HEK293T (cell line): ENCODE measurements around the gene ZNF329.

Experiments
- CTCF ChIA-PET: fragments of 350-600 bp; formaldehyde crosslinking; extraction: SDS; loops from one replicate; lab custom pipeline; 2021; ENCODE audit warnings: antibody characterized with exemption, inconsistent platforms; lab: Yijun Ruan, JAX
- POLR2A ChIA-PET: fragments of 350-600 bp; formaldehyde crosslinking; extraction: SDS; loops from one replicate; lab custom pipeline; 2020; ENCODE audit warnings: antibody characterized with exemption, inconsistent platforms; lab: Yijun Ruan, JAX
- DNase-seq: peaks from one replicate; pipeline ENCODE4 v3.0.0; 2012; ENCODE audit warnings: mixed read lengths; ENCODE audit errors: extremely low spot score
- ARNT ChIP-seq: fragments of 450-650 bp; IDR thresholded peaks from 2 replicates; pipeline ENCODE4 v1.6.1; 2017; ENCODE audit warnings: mild to moderate bottlenecking
- BHLHE40 ChIP-seq: fragments of 450-650 bp; IDR thresholded peaks from 2 replicates; pipeline ENCODE4 v1.6.1; 2016; ENCODE audit warnings: mild to moderate bottlenecking, moderate library complexity, borderline replicate concordance
- CTBP1 ChIP-seq: fragments of 450-650 bp; IDR thresholded peaks from 2 replicates; pipeline ENCODE4 v1.6.1; 2016; ENCODE audit warnings: borderline replicate concordance
- ELF4 ChIP-seq: fragments of 450-650 bp; IDR thresholded peaks from 2 replicates; pipeline ENCODE4 v1.6.1; 2017; ENCODE audit warnings: antibody characterized with exemption
- FOXA1 ChIP-seq: fragments of 450-650 bp; IDR thresholded peaks from 2 replicates; pipeline ENCODE4 v1.6.1; 2016; ENCODE audit warnings: mild to moderate bottlenecking
- FOXK2 ChIP-seq: fragments of 450-650 bp; IDR thresholded peaks from 2 replicates; pipeline ENCODE4 v1.6.1; 2016; ENCODE audit warnings: mild to moderate bottlenecking
- FOXM1 ChIP-seq: fragments of 450-650 bp; IDR thresholded peaks from 2 replicates; pipeline ENCODE4 v1.6.1; 2017; ENCODE audit warnings: mild to moderate bottlenecking, borderline replicate concordance
- HDGF ChIP-seq: fragments of 450-650 bp; IDR thresholded peaks from 2 replicates; pipeline ENCODE4 v1.6.1; 2017; ENCODE audit warnings: antibody characterized with exemption, borderline replicate concordance
- L3MBTL2 ChIP-seq: fragments of 450-650 bp; conservative IDR thresholded peaks from 2 replicates; pipeline ENCODE4 v1.6.1; 2016; ENCODE audit warnings: mild to moderate bottlenecking
- LEF1 ChIP-seq: fragments of 450-650 bp; IDR thresholded peaks from 2 replicates; pipeline ENCODE4 v1.6.1; 2017; ENCODE audit warnings: mild to moderate bottlenecking, borderline replicate concordance
- NFRKB ChIP-seq: fragments of 450-650 bp; IDR thresholded peaks from 2 replicates; pipeline ENCODE4 v1.6.1; 2016; ENCODE audit warnings: mild to moderate bottlenecking, moderate library complexity
- PKNOX1 ChIP-seq: fragments of 450-650 bp; IDR thresholded peaks from 2 replicates; pipeline ENCODE4 v1.6.1; 2016
- SP1 ChIP-seq: fragments of 450-650 bp; IDR thresholded peaks from 2 replicates; pipeline ENCODE4 v1.6.1; 2017
- SUZ12 ChIP-seq: fragments of 450-650 bp; IDR thresholded peaks from 2 replicates; pipeline ENCODE4 v1.6.1; 2016; ENCODE audit warnings: mild to moderate bottlenecking
- TARDBP ChIP-seq: fragments of 450-650 bp; IDR thresholded peaks from 2 replicates; pipeline ENCODE4 v1.6.1; 2016
- ZNF384 ChIP-seq: fragments of 450-650 bp; IDR thresholded peaks from 2 replicates; pipeline ENCODE4 v1.6.1; 2016

ZNF329 gene

GRCh38 chr19:58181902-58182576 lies 31.4 kb upstream of the ZNF329 start:
- peak; percentile 42 for DNase-seq
- ChIA-PET POLR2A (interaction anchor here (0.6 kb wide), 1 partner anchor 180 kb away, joined by 4 read pairs; the partner anchor contains the start of gene ZNF497), CTCF (no interaction called here)
- no peak for TF ChIP-seq BHLHE40
- no peak for TF ChIP-seq LEF1
- no peak for TF ChIP-seq PKNOX1
- no peak for TF ChIP-seq FOXM1
- TF ChIP-seq SUZ12, result no peak

GRCh38 chr19:58170860-58171259 lies 20.3 kb upstream of the ZNF329 start:
- ChIA-PET POLR2A (no interaction called here), CTCF (no interaction called here)
- no peak for TF ChIP-seq ELF4
- no peak for TF ChIP-seq SUZ12
- no peak for TF ChIP-seq HDGF
- TF ChIP-seq ARNT, result no peak
- no peak for TF ChIP-seq FOXK2
- TF ChIP-seq LEF1, result no peak
- TF ChIP-seq BHLHE40, result no peak
- TF ChIP-seq SP1, result no peak
- TF ChIP-seq ZNF384, result no peak
- no peak for TF ChIP-seq FOXA1
- TF ChIP-seq CTBP1, result no peak
- TF ChIP-seq L3MBTL2, result no peak
- no peak for TF ChIP-seq NFRKB
- no peak for TF ChIP-seq PKNOX1
- DNase-seq, result no peak

- POLR2A ChIA-PET, result interaction anchor here (1.0 kb wide), 1 partner anchor 16 kb away, joined by 3 read pairs; the partner anchor contains the start of gene ZNF274
- CTCF ChIA-PET, result no interaction called here
- no peak for DNase-seq
- TF ChIP-seq FOXA1 (no peak), LEF1 (no peak), TARDBP (no peak), NFRKB (no peak)
Measured at GRCh38 chr19:58166708-58167280, 16.2 kb upstream of the ZNF329 start.

GRCh38 chr19:58166268-58166667 lies 15.7 kb upstream of the ZNF329 start:
- TF ChIP-seq LEF1 (no peak), ELF4 (no peak), BHLHE40 (no peak), PKNOX1 (no peak), ZNF384 (no peak), CTBP1 (no peak), HDGF (no peak), FOXA1 (no peak), NFRKB (no peak), TARDBP (no peak), L3MBTL2 (no peak), SP1 (no peak), ARNT (no peak)
- no peak for DNase-seq
- POLR2A ChIA-PET, result interaction anchor here (1.0 kb wide), 1 partner anchor 16 kb away, joined by 3 read pairs; the partner anchor contains the start of gene ZNF274
- CTCF ChIA-PET, result no interaction called here

GRCh38 chr19:58157045-58157728 lies 6.6 kb upstream of the ZNF329 start:
- no peak for TF ChIP-seq CTBP1
- TF ChIP-seq ZNF384, result no peak
- TF ChIP-seq HDGF, result no peak
- TF ChIP-seq PKNOX1, result no peak
- TF ChIP-seq LEF1, result no peak
- TF ChIP-seq L3MBTL2, result no peak
- TF ChIP-seq SP1, result no peak
- TF ChIP-seq FOXA1, result no peak
- no peak for TF ChIP-seq ARNT
- TF ChIP-seq SUZ12, result no peak
- TF ChIP-seq NFRKB, result no peak
- TF ChIP-seq TARDBP, result no peak
- TF ChIP-seq BHLHE40, result no peak
- no peak for TF ChIP-seq FOXK2
- TF ChIP-seq FOXM1, result no peak
- TF ChIP-seq ELF4, result no peak
- DNase-seq, result no peak
- ChIA-PET CTCF (no interaction called here), POLR2A (no interaction called here)
